OCI-LY3 (cell line): ENCODE data around the gene ORMDL1.

Experiments used
- H2AFZ ChIP-seq: fragments of 200-600, 300-600 bp; shearing (Covaris generic); 2 replicates; pipeline ENCODE4 v1.6.0; 2014; ENCODE audit warnings: antibody characterized with exemption, low read depth, low read length
- H3K27ac ChIP-seq: fragments of 200-600, 300-600 bp; sonication (generic); 2 replicates; pipeline ENCODE4 v1.5.1; 2014; ENCODE audit warnings: mild to moderate bottlenecking, low read length, moderate library complexity, mixed read lengths
- H3K27me3 ChIP-seq: fragments of 200-600, 300-600 bp; sonication (generic); 2 replicates; pipeline ENCODE4 v1.6.1; 2014; ENCODE audit warnings: low read depth, low read length, mixed read lengths
- H3K36me3 ChIP-seq: fragments of 200-600, 300-600 bp; sonication (generic); replicated peaks from 2 replicates; pipeline ENCODE3; 2014; ENCODE audit warnings: low read depth, low read length, mixed read lengths
- H3K4me1 ChIP-seq: fragments of 300-600, 200-600 bp; sonication (generic); 2 replicates; pipeline ENCODE4 v1.6.1; 2014; ENCODE audit warnings: low read length, mixed read lengths
- H3K4me2 ChIP-seq: fragments of 200-600, 300-600 bp; sonication (generic); 2 replicates; pipeline ENCODE4 v1.6.1; 2014; ENCODE audit warnings: low read length, mixed read lengths
- H3K4me3 ChIP-seq: fragments of 300-600, 200-600 bp; sonication (generic); 2 replicates; pipeline ENCODE4 v1.5.1; 2014; ENCODE audit warnings: antibody characterized with exemption, mild to moderate bottlenecking, low read length, moderate library complexity
- H3K79me2 ChIP-seq: fragments of 300-600, 200-600 bp; shearing (Covaris generic); 2 replicates; pipeline ENCODE4 v1.6.1; 2014; ENCODE audit warnings: mild to moderate bottlenecking, low read length, mixed read lengths
- H3K9ac ChIP-seq: fragments of 300-600, 200-600 bp; shearing (Covaris generic); 2 replicates; pipeline ENCODE4 v1.6.0; 2014; ENCODE audit warnings: mild to moderate bottlenecking, low read length, moderate library complexity
- H3K9me3 ChIP-seq: fragments of 200-600, 300-600 bp; shearing (Covaris generic); 2 replicates; pipeline ENCODE4 v1.6.1; 2014; ENCODE audit warnings: low read length, mixed read lengths; ENCODE audit not compliant: insufficient read depth
- H4K20me1 ChIP-seq: fragments of 200-600, 300-600 bp; sonication (generic); 2 replicates; pipeline ENCODE4 v1.6.1; 2016; ENCODE audit warnings: low read length, mixed read lengths; ENCODE audit not compliant: insufficient read depth
- CTCF ChIP-seq: fragments of 200-600, 300-600 bp; sonication (generic); IDR thresholded peaks from 2 replicates; pipeline ENCODE4 v1.5.1; 2014; ENCODE audit warnings: antibody characterized with exemption, low read length, low read depth
- EZH2phosphoT487 ChIP-seq: fragments of 200-600 bp; shearing (Covaris generic); IDR thresholded peaks from 2 replicates; pipeline ENCODE4 v1.6.1; 2018; ENCODE audit warnings: antibody characterized with exemption, mixed run types, low read depth

The ORMDL1 gene

GRCh38 chr2:189803431-189803830 is 19.3 kb upstream of the ORMDL1 start:
- Histone ChIP-seq H4K20me1 (peaks cover 1% of the 10 kb centered on the region; the same call in 1 of the 2 replicates), H2AFZ (no peak overlapping the region), H3K27me3 (no peaks in the 10 kb centered on the region), H3K36me3 (peaks cover 36% of the 10 kb centered on the region), H3K9me3 (no peaks in the 10 kb centered on the region), H3K4me1 (peaks cover 3% of the 10 kb centered on the region), H3K4me2 (no peak overlapping the region), H3K27ac (no peak overlapping the region), H3K79me2 (peaks cover 8% of the 10 kb centered on the region; the same call in 1 of the 2 replicates), H3K9ac (no peak overlapping the region), H3K4me3 (no peak overlapping the region)
- TF ChIP-seq CTCF (no peak), EZH2phosphoT487 (no peak)

- Histone ChIP-seq H3K4me2 (no peak overlapping the region), H3K9me3 (no peaks in the 10 kb centered on the region), H3K36me3 (peaks cover 32% of the 10 kb centered on the region), H3K4me1 (peaks cover 3% of the 10 kb centered on the region), H3K4me3 (no peak overlapping the region), H3K27ac (no peak overlapping the region), H4K20me1 (peaks cover 5% of the 10 kb centered on the region; the same call in 1 of the 2 replicates), H2AFZ (no peak overlapping the region), H3K27me3 (no peaks in the 10 kb centered on the region), H3K9ac (no peak overlapping the region), H3K79me2 (peaks cover 13% of the 10 kb centered on the region; the same call in 1 of the 2 replicates)
- TF ChIP-seq CTCF = no peak
- TF ChIP-seq EZH2phosphoT487 = no peak
Measured at GRCh38 chr2:189802396-189802912, 18.3 kb upstream of the ORMDL1 start.

GRCh38 chr2:189799531-189799930 is 15.4 kb upstream of the ORMDL1 start:
- H3K79me2 ChIP-seq = peaks cover 13% of the 10 kb centered on the region; the same call in 1 of the 2 replicates
- TF ChIP-seq CTCF (no peak), EZH2phosphoT487 (no peak)
- H3K4me3 ChIP-seq = no peak overlapping the region
- peaks cover 38% of the 10 kb centered on the region for H3K36me3 ChIP-seq
- H3K4me2 ChIP-seq = no peak overlapping the region
- no peaks in the 10 kb centered on the region for H3K27me3 ChIP-seq
- H3K9ac ChIP-seq = no peak overlapping the region
- H4K20me1 ChIP-seq = peaks cover 5% of the 10 kb centered on the region; the same call in 1 of the 2 replicates
- H3K9me3 ChIP-seq = no peaks in the 10 kb centered on the region
- no peak overlapping the region for H2AFZ ChIP-seq
- peaks cover 3% of the 10 kb centered on the region for H3K4me1 ChIP-seq
- H3K27ac ChIP-seq = no peak overlapping the region

- Histone ChIP-seq H3K27me3 (no peaks in the 10 kb centered on the region), H3K4me3 (no peak overlapping the region), H3K4me2 (no peak overlapping the region), H2AFZ (no peak overlapping the region), H3K79me2 (peaks cover 13% of the 10 kb centered on the region; the same call in 1 of the 2 replicates), H3K27ac (no peak overlapping the region), H3K4me1 (peaks cover 3% of the 10 kb centered on the region), H3K9ac (no peak overlapping the region), H3K9me3 (no peaks in the 10 kb centered on the region), H4K20me1 (peaks cover 5% of the 10 kb centered on the region; the same call in 1 of the 2 replicates), H3K36me3 (peaks cover 38% of the 10 kb centered on the region)
- TF ChIP-seq EZH2phosphoT487 (no peak), CTCF (no peak)
Measured at GRCh38 chr2:189799030-189799331, 14.8 kb upstream of the ORMDL1 start.
